NOMO-1 (cell line): ENCODE measurements around the gene WDR62.
A peak's percentile ranks its signal among the peaks of the same experiment; 100 is the strongest.
"Not testable (repeated sequence)": the region's sequence is repeated elsewhere in the genome, so short reads cannot be mapped to it uniquely, and the experiment has no call there.

ENCODE experiments used
- DNase-seq, 2 experiments: peaks; one replicate each; lab custom pipeline; 2025; ENCODE audit not compliant: unreplicated experiment in 2 of 2; lab: John Stamatoyannopoulos, UW

WDR62 gene

DNA sequence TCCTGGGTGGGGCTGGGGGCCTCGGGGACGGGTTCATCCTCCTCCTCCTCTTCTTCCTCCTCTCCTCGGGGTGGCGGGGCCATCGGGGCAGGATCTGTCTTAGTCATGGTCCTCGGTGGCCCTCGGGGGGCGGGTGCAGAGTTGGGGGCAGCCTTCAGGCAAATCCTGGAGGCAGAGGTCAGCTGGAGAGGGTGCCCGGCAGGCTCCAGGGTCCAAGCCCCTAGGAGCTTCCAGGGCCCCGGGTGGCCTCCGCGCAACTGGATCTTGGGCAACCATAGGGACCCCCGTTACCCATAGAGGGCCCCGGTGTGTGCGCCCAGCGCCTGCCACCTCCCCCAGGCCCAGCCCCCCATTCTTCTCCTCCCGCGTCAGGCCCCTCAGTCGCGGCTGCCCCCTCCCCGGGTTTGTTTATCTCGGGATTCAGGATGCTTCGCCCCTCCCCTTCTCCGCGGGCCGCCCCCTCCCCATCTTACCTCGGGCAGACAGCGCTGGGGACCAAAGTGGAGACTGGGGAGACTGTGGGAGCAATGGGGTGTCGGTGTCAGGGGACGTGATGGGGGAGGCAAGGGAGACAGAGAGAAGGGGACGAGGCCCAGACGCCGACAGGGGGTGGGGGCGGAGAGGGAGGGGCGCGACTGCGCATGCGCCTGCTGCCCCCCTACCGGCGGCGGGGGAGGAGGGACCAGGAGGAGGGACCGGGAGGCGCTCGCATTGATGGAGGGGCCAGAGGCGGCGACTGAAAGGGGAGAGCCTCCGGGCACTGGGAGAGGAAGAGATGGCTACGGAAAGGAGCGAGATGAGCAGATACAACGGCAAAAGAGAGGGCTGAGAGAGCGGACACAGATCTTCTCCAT lies 22.2 kb upstream of the WDR62 start, which contains the start of gene CLIP3:
CLIP3 (minus strand) TSS at position 623 of the 854 bp plus-strand sequence; CDS start at position 107, 516 bp downstream.
- DNase-seq, result no peak

DNA sequence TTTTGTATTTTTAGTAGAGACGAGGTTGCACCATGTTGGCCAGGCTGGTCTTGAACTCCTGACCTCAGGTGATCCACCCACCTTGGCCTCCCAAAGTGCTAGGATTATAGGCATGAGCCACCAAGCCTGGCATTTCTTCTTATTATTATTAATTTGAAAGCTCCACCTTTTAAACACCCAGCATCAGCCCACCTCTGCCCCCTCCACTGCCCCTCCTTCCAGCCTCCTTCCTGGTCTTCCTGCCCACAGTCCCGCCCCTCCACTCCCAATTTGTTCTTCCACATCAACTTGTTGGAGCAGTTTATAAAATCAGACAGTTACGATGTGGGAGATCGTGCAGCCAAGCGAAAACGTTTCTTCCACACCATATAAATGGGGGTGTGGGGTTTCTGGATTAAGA lies 14.2 kb upstream of the WDR62 start:
- DNase-seq, result no peak

DNA sequence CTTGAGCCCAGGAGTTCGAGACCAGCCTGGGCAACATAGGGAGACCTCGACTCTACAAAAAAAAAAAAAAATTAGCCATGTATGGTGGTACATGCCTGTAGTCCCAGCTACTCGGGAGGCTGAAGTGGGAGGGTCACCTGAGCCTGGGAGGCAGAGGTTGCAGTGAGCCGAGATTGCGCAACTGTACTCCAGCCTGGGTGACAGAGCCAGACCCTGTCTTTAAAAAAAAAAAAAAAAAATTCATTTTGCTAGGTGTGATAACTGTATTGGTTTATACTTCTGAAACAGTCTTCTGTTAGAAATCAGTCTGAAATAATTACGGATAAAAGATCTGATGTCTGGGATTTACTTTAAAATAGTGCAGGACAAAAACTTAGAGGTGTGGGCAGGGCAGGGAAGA lies 13.6 kb upstream of the WDR62 start:
- not testable (repeated sequence) for DNase-seq

DNA sequence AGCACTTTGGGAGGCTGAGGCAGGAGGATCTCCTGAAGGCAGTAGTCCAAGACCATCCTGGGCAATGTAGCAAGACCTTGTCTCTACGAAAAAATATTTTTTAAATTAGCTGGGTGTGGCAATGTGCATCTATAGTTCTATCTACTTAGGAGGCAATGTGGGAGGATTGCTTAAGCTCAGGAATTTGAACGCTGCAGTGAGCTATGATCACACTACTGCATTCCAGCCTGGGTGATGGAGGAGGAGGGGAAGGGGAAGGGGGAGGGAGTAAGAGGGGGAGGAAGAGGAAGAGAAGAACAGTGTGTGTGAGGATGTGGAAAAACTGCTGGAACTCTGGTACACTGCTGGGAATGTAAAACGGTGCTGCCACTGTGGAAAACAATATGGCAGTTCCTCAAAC lies 12.9 kb upstream of the WDR62 start:
- DNase-seq, result no peak

DNA sequence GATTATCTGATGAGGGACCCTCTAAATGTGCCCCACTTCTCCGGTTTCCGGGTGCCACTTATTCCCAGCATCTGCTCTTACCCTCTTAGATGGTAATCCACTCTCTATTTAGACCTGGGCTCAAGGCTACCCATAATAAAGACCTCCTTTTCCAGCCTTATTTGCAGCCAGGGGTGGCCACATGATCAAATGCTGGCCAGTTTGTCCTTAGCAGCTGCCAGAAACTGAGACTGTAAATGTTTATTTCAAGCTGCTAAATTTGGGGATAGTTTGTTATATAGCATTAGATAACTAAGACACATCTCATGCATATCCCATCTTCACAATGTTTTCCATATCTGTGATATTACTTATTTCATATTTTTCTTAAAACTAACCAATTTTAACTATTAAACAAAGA lies 10.7 kb upstream of the WDR62 start:
- no peak for DNase-seq

DNA sequence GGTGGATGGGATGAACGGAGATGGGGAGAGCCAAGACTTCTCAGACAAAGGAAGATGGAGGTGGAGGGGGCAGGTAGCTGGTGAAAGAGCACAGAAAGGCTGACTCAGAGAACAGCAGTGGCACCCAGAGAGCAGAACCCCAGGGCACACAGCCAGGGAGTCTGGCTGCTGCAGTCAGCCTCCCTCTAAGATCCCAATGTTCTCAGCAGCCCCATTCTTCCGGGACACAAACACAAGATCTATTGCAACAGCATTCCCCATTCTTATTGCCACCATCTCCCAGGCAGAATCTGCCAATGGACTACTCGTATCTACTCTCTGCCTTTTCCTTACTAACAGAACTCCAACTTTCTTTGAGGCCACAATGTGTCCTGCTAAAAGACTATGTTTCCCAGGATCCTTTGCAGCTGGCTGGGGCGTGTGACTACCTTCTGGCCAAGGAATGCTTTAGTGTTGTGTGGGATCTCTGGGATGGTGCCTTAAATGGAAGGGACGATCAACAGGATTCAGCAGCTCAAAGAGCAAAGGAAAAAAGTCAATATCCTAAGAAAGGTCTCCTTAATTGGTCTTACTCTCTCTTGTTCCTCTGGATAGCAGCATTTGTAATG lies 8.2 kb upstream of the WDR62 start:
- DNase-seq, result no peak

DNA sequence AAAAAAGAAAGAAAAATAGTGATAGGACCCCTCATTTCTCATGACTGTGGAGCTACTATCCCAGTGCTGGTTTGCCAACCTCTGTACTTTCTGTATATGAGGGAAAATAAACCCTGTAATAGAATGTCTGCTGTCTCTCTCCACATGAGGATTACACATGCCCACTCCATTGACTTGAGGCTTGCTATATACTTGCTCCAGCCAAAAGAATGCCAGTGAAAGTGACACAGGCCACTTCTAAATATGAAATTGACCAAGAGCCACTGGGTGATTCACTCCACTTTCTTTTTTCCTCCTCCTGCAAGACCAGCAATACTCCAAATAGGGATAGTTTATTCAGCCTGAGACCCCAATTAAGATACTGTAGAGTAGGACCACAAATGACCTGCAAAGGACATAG lies 6.9 kb upstream of the WDR62 start:
- no peak for DNase-seq

DNA sequence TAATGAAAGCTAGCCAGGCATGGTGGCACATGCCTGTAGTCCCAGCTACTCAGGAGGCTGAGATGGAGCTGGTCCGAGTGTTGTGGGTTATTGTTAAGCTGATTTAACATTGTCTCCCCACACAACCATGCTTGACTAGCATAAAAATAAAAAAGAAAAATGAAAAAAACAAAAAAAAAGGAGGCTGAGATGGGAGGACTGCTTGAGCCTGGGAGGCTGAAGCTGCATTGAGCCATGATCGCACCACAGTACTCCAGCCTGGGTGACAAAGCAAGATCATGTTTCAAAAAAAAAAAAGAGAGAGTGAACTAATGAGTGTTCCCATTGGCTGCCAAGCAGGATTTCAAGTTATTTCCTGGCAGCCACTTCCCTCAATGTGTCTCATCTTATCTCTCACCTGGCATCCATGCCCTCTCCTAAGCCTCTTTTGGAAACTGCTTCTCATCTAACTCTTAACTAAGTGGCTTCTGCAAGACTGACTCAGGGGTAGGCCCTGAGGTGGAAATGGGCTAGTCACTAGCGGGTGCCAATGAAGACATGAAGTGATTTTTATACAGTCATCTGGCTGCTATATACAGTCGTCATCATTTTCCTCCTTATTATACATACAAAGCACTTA lies 5.5 kb upstream of the WDR62 start:
- DNase-seq, result no peak

DNA sequence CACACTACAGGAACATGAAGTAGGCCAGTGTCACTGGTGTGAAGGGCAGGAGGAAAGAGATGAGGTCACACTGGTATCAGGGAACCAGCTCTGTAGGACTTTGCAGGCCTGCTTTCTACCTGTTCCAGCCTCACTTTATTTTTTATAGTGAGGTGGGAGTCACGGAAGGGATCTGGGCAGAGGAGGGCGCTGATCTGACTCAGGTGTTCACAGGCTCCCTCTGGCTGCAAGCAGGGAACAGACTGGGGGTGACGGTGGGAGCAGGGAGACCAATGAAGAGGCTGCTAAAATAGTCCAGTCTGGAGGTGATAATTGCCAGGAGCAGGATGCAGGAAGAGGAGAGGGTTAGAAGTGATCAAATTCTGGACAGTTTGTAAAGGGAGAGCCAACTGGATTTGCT lies 3.5 kb upstream of the WDR62 start:
- no peak for DNase-seq

DNA sequence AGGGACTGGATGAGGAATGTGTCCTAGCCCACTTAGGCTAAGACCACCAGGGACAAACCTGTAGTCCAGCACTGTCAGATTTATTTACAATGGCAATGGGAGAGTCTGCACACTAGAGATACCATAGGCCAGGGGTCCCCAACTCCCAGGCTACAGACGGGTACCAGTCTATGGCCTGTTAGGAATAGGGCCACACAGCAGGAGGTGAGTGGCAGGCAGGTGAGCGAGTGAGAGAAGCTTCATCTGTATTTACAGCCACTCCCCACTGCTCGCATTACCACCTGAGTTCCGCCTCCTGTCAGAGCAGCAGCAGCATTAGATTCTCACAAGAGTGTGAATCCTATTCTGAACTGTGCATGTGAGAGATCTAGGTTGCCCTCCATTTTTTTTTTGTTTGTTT lies 3.1 kb upstream of the WDR62 start:
- no peak for DNase-seq

DNA sequence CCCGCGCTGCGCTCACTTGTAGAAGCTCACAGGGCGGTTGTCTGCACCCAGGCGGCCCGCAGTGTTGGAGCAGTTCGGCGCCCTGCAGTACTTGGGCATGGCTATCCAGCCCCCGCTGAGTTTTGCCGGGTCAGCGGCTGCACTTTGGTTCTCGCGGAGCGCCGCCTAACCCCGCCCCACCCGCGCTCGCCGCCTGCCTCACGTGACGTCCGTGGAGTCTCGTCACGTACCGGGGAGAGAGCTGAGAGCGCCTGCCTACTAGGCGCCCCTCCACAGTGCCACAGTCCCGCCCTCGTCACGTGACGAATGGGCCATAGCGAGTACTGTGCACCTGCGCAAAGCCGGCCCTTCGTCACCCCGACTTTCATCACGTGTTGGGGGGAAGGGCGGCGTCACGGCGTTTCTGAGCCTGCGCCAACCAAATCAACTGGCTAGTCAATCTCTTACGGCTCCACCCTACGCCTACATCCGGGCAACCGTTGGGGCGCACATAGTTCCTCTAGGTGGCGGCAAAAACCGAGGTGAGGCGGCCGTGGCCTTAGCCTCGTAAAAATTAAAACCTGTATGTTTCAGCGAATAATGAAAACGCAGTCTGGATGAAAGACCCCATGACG lies 471 bp upstream of the WDR62 start, which contains the start of gene THAP8:
THAP8 (minus strand) TSS at position 167 of the 614 bp plus-strand sequence; CDS start at position 99, 68 bp downstream.
- peak; percentile 98 to 99 for DNase-seq

DNA sequence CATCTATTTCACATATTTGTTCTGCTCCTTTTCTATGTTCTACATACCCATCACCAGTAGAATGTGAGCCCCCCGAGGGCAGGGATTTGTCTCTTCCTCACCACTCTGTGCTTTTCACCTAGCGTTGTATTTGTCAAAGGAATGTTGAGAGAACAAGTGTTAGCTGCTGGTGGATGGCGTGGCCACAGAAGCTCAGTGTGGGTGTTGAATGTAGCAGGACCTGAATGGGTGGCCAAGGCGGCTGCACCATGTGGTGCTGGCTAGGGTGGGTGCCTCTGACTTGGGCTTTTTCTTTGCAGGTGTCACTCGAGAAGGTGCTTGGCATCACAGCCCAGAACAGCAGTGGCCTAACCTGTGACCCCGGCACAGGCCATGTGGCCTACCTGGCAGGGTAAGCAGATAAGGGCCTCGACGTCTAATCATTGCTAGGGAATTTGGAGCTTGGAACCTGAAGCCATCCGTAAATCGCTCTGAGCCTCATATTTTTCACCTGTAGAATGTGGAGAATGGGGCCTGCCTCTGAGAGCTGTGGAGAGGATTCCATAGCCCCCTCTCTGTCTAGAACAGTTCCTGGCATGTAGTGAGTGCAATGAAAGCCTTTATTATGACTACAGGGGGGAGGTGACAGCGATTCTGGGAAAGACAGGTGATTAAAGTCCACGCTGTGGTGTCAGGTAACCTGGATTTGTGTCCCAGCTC lies 3.9 kb downstream of the WDR62 start:
- no peak for DNase-seq

DNA sequence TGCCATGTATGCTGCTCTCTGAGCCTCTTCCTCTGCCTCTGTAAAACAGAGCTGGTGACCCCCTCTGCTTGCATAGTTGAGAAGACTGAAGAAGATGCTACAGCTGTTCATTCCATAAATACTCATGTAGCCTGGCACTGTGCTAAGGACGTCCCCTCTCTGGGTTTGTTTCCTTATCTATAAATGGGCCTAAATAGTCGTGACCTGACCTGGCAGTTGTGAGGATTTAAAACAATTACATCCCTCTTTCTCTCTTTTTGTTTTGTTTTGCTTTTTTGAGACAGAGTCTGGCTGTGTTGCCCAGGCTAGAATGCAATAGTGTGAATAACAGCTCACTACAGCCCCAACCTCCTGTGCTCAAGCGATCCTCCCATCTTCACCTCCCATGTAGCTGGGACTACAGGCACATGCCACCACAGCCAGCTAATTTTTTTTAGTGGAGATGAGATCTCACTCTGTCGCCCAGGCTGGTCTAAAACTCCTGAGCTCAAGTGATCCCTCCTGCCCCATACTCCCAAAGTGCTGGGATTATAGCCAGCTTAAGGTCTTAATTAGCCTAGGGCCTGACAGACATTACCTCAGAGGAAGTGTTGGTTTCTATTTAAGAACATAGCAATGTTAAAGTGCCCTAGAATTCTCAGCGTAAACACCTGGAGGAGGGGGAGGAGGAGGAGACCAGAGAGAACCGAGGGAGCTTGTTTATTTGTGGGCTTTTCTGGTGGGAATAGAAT lies 4.6 kb downstream of the WDR62 start:
- DNase-seq, result no peak

DNA sequence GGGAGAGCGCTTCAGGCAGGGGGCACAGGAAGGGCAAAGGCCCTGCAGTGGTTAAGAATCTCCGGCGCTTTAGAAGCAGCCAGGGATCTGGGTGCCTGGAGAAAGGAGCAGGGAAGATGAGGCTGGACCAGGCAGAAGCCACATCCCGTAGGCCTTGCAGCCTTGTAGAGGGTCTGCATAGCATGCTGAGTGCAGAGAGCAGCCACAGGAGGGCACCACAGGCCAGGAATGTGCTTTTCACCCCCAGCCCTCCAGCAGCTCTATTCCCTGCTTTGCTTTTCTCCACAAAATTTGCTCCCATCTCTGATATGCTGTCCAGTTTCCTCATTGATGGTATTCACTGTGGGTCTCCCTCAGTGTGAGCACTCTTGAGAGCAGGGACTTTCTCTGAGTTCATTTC lies 5.7 kb downstream of the WDR62 start:
- DNase-seq, result no peak

DNA sequence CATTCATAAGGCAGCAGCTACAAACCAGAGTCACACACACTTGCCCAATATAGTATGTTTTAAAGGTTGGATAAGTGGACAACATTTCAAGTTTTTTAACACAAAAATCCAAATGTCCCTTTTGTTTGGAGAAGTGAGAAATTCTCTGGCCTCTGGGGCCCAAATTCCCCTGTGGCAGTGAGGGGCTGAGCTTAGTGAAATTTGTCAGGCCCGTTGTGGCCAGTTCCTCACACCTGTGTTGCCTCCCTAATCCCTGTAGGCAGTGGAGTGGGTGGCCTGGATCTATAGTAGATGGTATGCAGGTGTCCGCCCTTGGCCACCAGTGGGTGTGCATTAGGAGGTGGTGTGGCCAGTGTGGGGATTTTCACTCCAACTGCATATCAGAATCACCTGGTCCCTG lies 6.7 kb downstream of the WDR62 start:
- no peak for DNase-seq

DNA sequence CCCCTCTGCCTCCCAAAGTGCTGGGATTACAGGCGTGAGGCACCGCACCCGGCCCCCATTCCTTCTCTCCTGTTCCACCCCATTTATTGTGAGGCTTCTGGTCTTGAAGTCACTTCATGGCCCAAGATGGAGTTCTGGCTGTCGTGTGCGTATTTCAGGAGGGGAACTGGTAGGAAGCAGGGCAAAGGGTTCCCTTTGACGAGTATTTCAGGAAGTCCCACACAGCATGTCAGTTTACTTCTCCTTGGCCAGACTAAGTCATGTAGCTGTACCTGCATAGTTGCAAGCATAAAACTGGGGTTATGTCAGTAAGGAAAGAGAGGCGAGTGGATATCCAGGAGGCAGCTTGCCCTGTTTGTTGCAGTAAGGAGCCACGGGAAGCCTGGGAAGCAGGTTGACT lies 10.1 kb downstream of the WDR62 start:
- no peak for DNase-seq

DNA sequence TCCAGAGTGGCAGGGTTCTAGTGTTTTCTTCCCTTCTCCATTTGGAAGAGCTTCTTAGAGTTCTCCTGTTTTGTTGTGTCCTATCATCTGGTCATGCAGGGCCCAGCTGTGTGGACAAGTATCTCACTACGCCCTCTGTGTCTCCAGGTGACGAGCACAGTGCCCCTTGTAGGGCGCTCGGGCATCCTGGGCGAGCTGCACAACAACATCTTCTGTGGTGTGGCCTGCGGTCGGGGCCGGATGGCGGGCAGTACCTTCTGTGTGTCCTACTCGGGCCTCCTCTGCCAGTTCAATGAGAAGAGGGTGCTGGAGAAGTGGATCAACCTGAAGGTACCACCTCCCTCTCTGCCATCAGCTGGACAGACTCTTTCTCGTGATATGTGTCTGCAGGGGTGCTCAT lies 13.0 kb downstream of the WDR62 start:
- DNase-seq, result no peak

DNA sequence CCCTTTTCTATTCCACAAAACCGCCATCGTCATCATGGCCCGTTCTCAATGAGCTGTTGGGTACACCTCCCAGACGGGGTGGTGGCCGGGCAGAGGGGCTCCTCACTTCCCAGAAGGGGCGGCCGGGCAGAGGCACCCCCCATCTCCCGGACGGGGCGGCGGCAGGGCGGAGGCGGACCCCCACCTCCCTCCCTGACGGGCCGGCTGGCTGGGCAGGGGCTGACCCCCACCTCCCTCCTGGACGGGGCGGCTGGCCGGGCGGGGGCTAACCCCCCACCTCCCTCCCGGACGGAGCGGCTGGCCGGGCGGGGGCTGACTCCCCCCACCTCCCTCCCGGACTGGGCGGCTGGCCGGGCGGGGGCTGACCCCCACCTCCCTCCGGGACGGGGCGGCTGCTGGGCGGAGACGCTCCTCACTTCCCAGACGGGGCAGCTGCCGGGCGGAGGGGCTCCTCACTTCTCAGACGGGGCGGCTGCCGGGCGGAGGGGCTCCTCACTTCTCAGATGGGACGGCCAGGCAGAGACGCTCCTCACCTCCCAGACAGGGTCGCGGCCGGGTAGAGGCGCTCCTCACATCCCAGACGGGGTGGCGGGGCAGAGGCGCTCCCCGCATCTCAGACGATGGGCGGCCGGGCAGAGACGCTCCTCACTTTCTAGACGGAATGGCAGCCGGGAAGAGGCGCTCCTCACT lies 14.3 kb downstream of the WDR62 start:
- DNase-seq, result not testable (repeated sequence)

DNA sequence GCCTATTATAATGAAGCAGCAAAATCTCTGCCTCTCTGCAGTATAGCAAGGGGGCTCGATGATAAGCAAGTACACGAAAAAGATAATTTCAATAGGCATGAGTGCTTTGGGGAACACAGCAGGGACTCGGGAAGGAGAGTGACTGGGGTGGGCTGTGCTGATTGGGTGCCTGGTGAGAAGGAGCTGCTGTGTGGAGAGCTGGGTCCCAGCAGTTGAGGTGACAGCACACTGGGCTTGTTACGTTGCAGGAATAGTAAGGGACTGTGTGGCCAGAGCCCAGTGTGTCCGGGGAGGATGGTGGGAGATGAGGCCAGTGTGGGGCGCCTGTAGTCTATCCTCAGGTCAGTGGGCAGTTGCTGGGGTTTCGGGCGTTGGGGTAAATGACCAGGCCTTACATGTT lies 17.4 kb downstream of the WDR62 start:
- no peak for DNase-seq
